Measurements from ENCODE around the gene ZCCHC7. TPM values are rescaled to one million over a fixed set of nuclear protein-coding genes. Genes with fewer than 3 reads are reported as not detected.

The ZCCHC7 gene
- total RNA-seq, 1 experiment from 2014 or later = 27.9 TPM

GRCh38 chr9:37353791-37354190 is 233.4 kb downstream of the ZCCHC7 start:
- DNase-seq (ENCODE audit: low spot score) = no peak
- Histone ChIP-seq H3K4me3 (ENCODE audit: low read depth, low read length, poor library complexity, severe bottlenecking) (no peak overlapping the region), H3K27ac (ENCODE audit: low read depth, low read length, poor library complexity, severe bottlenecking) (no peak overlapping the region), H3K4me1 (ENCODE audit: insufficient read depth, low read length, poor library complexity, severe bottlenecking) (no peaks in the 10 kb centered on the region), H3K36me3 (ENCODE audit: insufficient read depth, low read length, poor library complexity, severe bottlenecking) (no peaks in the 10 kb centered on the region), H3K27me3 (replicated peaks; ENCODE audit: insufficient read depth, low read depth, low read length, poor library complexity) (no peaks in the 10 kb centered on the region), H3K9me3 (ENCODE audit: low read depth, low read length, poor library complexity, severe bottlenecking) (no peaks in the 10 kb centered on the region)
- no peak for TF ChIP-seq EZH2 (IDR thresholded peaks at IDR 0.05; ENCODE audit: borderline replicate concordance, low read depth, low read length, poor library complexity, severe bottlenecking)
- TF ChIP-seq CTCF (conservative IDR thresholded peaks at IDR 0.05; ENCODE audit: low read depth, low read length) = no peak
- intact Hi-C loops (cut with micrococcal nuclease; ENCODE audit: unreplicated experiment) = no loop called here
- no TSS peak for BruUV-seq (replicated peaks)
- ChIA-PET POLR2A (ENCODE audit: low non-redundant PET) (no interaction called here), CTCF (no interaction called here)

GRCh38 chr9:37362430-37362829 is 242.1 kb downstream of the ZCCHC7 start:
- H3K4me1 ChIP-seq (ENCODE audit: insufficient read depth, low read length, poor library complexity, severe bottlenecking) = no peaks in the 10 kb centered on the region
- intact Hi-C loops (cut with micrococcal nuclease; ENCODE audit: unreplicated experiment) = no loop called here
- no peak overlapping the region for H3K4me3 ChIP-seq (ENCODE audit: low read depth, low read length, poor library complexity, severe bottlenecking)
- no peaks in the 10 kb centered on the region for H3K9me3 ChIP-seq (ENCODE audit: low read depth, low read length, poor library complexity, severe bottlenecking)
- DNase-seq (ENCODE audit: low spot score) = no peak
- CTCF ChIA-PET = no interaction called here
- H3K27ac ChIP-seq (ENCODE audit: low read depth, low read length, poor library complexity, severe bottlenecking) = no peak overlapping the region
- TF ChIP-seq EZH2 (IDR thresholded peaks at IDR 0.05; ENCODE audit: borderline replicate concordance, low read depth, low read length, poor library complexity, severe bottlenecking) (no peak), CTCF (conservative IDR thresholded peaks at IDR 0.05; ENCODE audit: low read depth, low read length) (no peak)
- POLR2A ChIA-PET (ENCODE audit: low non-redundant PET) = no interaction called here
- BruUV-seq (replicated peaks) = no TSS peak
- no peaks in the 10 kb centered on the region for H3K36me3 ChIP-seq (ENCODE audit: insufficient read depth, low read length, poor library complexity, severe bottlenecking)
- no peaks in the 10 kb centered on the region for H3K27me3 ChIP-seq (replicated peaks; ENCODE audit: insufficient read depth, low read depth, low read length, poor library complexity)

GRCh38 chr9:37363124-37363523 is 242.8 kb downstream of the ZCCHC7 start:
- no peak overlapping the region for H3K4me3 ChIP-seq (ENCODE audit: low read depth, low read length, poor library complexity, severe bottlenecking)
- no peaks in the 10 kb centered on the region for H3K27me3 ChIP-seq (replicated peaks; ENCODE audit: insufficient read depth, low read depth, low read length, poor library complexity)
- POLR2A ChIA-PET (ENCODE audit: low non-redundant PET) = no interaction called here
- CTCF ChIA-PET = no interaction called here
- no peak overlapping the region for H3K27ac ChIP-seq (ENCODE audit: low read depth, low read length, poor library complexity, severe bottlenecking)
- no peak for DNase-seq (ENCODE audit: low spot score)
- no peaks in the 10 kb centered on the region for H3K4me1 ChIP-seq (ENCODE audit: insufficient read depth, low read length, poor library complexity, severe bottlenecking)
- H3K9me3 ChIP-seq (ENCODE audit: low read depth, low read length, poor library complexity, severe bottlenecking) = no peaks in the 10 kb centered on the region
- intact Hi-C loops (cut with micrococcal nuclease; ENCODE audit: unreplicated experiment) = no loop called here
- H3K36me3 ChIP-seq (ENCODE audit: insufficient read depth, low read length, poor library complexity, severe bottlenecking) = no peaks in the 10 kb centered on the region
- no peak for TF ChIP-seq EZH2 (IDR thresholded peaks at IDR 0.05; ENCODE audit: borderline replicate concordance, low read depth, low read length, poor library complexity, severe bottlenecking)
- TF ChIP-seq CTCF (conservative IDR thresholded peaks at IDR 0.05; ENCODE audit: low read depth, low read length) = no peak
- no TSS peak for BruUV-seq (replicated peaks)

Data from A673 (cell line).